Muscle of back (tissue), 11 donors: ENCODE measurements around the gene TBC1D22A. TPM values are rescaled to one million over a fixed set of nuclear protein-coding genes. Genes with fewer than 3 reads are reported as not detected.

ENCODE experiments used
- DNase-seq, 3 donors: peaks; one replicate each; pipeline versions ENCODE4 v3.0.0 to v3.0.0-alpha.2; 2013
- polyA plus RNA-seq, 10 donors: library from polyadenylated mRNA; unstranded; fragments of 120-200 nt; gene quantifications; one replicate each; pipeline ENCODE4 v1.2.1, GENCODE V29; 2013; ENCODE audit not compliant: insufficient read length in 10 of 10

Gene TBC1D22A
- polyA plus RNA-seq, 10 donors, result 10.6 to 14.9 (median 13.4) TPM

DNA sequence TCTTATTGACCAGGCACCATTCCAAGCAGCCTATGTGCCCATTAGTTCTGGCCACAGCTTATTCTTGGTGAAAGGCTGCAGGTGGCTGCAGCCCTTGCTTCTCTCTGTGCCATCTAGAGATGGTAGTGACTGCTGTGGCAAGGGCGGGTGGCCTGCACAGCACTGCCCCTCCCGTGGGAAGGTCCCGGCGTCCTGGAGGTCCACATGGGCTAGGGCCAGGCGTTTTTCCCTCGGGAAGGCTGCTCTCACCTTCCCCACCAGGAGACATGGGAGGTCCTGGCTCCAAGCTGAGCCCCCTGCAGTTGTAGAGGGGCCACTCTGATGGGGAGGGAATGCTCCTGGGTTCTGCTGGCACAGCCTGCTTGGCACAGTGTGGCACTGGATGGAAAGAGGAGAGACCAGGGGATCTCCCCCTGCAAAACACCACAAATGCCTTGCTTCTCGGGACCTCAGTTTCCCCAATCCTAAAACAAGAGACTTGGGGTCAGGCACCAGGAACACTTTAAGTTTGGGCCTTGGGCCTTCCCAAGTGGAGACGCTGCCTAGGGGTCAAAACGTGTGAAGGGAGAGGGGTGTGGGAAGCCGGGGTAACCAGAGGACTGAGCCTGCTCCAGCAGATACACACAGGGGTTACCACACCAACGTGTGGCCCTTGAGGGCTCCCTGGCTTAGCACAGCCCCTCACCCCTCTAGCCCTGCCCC is 10.0 kb upstream of the TBC1D22A start:
- no peak for DNase-seq

DNA sequence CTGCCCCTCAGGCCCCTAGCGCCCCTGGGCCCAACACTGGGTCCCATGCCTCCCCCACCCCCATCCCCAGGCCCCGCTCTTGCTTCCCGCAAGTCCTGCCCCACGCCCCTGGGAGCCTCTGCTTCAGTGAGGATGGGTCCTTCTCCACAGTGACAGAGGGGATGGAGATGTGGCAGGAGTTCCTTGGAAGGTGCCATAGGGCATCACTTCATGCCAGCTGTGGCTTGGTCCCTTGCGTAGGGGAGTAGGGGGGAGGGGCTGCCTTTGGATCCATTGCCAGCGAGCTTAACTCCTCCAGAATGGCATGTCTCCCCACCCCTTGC is 9.5 kb upstream of the TBC1D22A start:
- no peak for DNase-seq

DNA sequence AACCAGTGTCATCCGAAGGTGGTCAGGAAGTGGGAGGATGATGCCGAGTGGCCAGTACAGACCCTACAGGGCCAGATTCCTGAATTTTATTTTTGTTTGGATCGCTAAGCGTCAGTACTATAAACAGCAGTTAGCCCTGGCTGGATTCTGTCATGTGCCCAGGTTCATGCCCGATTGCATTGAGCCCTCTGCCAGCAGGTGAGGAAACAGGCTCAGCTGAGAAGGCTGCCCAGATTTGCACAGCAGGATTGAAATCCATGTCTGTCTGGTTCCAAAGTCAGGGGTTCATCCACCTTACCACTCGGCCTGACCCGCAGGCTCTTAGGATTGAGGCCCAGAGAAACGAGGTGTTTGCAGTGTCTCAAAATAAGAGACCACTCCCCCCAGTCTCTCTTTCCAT is 9.1 kb upstream of the TBC1D22A start:
- DNase-seq, result no peak

DNA sequence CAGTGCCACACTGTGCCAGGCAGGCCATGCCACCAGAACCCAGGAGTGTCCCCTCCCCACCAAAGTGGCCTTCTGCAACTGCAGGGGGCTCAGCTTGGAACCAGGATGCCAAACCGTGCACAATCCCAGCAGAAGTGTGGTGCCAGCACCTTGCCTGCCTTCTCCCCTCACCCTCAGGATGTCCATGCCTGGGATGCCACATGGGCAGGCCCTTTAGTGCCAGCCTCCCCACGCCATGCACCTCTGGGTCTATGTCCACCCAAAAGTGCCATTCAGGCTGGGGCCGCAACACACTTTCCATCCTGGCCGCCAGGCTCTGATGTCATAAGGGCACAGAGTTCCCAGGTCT is 8.7 kb upstream of the TBC1D22A start:
- DNase-seq, result no peak

DNA sequence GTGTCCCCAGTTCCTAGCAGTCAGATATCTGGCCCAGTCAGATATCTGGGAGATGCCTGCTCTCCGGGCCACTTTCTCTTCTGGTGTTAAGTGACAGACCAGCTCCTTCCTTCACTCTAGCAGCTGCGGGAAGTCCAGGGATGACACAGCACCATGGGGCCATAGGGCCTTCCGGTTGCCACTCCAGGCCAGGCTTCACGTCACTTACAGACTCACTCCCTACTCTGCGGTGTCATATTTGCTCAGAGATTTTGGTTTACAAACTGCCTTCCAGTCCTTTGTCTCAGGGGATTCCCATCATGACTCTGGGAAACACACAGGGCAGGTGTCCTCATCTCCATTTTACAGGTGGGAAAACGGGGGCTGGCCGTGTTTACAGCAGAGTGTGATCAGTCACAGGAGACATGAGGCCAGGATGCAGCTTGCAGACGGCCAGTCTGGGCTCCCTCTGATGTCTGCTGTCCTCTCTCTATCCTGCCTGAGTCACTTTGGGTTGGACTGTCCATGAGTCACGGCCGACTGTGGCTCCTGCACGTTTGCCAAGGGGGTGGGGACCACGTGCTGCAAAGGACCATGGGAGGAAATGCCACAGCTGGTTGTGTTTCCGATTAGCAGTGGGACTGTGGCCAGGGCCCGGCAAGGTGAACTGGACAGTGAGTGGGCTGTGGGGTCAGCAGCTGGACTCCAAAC is 8.2 kb upstream of the TBC1D22A start:
- DNase-seq, result peak; percentile 73 to 92 (median 79)

DNA sequence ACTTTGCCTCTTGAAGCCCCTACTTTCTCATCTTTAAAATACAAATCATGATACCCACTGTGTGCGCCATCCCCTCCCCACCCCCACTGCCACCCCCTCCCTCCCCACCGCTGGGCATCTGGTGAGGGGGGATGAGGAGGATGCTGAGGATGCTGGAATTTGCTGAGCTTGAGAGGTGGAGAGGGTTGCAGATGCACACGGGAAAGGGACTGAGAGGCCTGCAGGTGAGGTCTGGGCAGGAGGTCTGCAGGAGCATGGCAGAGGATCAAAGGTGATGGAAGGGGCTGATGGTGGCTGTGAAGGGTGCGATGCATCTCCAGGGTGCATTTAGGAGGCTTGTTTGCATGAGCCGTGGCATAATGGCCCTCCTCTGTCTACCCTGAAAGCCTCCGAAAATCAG is 7.6 kb upstream of the TBC1D22A start:
- no peak for DNase-seq

DNA sequence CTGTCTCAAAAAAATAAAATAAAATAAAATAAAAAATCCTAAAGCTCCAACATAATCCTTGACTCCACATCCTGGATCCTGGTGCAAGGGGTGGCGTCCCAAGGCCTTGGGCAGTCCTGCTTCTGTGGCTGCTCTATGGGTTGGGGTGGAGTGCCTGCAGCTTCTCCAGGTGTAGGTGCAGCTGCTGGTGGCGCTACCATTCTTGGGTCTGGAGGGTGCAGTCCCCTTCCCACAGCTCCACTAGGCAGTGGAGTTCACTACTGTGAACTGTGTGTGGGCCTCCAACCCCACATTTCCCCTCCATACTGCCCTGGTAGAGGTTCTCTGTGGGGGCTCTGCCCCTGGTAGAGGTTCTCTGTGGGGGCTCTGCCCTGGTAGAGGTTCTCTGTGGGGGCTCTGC is 6.9 kb upstream of the TBC1D22A start:
- no peak for DNase-seq

DNA sequence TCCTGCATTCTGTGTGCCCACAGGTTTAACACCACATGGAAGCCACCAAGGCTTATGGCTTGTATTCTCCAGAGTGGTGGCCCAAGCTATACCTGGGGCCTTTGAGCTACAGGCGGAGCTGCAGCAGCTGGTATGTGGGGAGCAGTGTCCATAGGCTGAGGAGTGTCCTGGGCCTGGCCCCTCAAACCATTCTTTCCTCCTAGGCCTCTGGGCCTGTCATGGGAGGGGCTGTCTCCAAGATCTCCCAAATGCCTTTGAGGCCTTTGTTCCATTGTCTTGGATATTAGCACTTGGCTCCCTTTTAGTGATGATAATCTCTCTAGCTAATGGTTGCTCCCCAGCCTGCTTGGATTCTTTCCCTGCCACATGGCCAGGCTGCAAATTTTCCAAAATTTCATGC is 6.4 kb upstream of the TBC1D22A start:
- DNase-seq, result no peak

DNA sequence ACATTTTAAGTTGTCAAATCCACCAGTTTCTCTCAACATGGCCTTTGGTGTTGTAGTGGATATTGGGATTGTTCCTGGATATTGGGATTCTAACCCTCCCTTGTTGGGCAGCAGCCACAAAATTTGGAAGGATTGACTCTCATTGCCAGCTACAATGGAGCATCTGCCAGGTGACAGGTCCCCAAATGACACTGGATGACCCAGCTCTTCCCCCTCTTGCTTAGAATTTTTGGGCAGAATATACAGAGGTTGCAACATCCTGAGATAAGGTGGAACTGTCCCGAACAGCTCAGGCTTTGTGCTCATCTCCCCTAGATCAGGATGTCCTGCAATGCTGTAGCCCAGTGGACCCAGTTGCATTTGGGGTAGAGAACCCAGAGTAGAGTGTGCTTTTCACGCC is 5.3 kb upstream of the TBC1D22A start:
- DNase-seq, result no peak

DNA sequence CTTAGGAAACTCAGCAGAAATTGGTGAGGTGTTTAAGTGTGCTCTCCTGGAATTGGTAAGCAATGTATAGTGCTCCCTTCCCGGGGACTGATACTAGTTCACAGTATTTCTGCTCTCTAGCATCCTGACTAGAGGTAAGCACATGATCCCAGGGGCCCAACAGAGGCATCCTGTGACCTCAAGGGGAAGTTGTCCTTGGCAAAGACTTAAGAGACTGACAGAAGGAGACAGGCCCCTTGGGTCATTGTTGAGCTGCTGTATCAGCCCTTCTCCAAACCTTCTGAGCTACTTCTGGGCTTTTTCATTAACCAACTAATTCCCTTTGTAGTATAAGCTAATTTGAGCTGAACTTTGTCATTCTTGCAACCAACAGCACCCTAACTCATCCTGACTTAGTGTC is 4.3 kb upstream of the TBC1D22A start:
- DNase-seq, result no peak

DNA sequence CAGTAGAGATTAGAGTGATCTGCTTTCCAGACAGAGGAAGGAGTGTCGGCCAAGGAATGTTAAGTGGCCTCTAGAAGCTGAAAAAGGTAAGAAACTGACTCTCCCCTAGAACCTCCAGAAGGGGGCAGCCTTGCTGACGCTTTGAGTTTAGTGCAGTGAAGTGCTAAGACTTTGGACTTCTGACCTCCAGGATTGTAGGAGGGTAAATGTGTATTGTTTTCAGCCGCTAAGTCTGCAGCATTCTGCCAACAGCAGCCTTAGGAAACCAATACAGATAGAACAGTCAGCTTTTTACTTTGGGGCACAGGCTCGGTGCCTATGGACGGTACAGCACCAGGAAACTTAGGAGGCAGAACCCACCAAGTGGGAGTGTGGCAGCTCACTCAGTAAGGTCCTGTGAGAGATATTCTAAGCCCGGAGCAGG is 3.6 kb upstream of the TBC1D22A start:
- DNase-seq, result peak in 1 of 3 donors; percentile 52

DNA sequence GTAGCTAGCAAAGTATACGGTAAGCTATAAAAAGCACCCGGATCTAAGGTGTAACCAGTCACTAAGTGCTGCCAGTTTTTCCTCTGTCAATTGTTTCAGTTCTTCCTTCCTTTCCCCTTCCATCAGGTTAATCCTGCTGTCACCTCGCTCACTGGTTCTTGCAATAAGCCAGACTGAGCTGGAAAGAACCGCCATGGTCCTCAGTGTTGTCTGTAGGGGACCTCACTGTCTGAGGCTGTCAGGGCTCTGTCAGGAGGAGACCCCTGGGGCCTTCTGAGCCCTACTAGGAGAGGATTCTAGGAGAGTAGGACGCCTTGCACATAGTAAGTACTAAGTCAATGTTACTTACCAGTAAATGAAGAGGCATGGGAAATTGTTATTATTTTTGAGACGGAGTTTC is 1.4 kb upstream of the TBC1D22A start:
- DNase-seq, result no peak

DNA sequence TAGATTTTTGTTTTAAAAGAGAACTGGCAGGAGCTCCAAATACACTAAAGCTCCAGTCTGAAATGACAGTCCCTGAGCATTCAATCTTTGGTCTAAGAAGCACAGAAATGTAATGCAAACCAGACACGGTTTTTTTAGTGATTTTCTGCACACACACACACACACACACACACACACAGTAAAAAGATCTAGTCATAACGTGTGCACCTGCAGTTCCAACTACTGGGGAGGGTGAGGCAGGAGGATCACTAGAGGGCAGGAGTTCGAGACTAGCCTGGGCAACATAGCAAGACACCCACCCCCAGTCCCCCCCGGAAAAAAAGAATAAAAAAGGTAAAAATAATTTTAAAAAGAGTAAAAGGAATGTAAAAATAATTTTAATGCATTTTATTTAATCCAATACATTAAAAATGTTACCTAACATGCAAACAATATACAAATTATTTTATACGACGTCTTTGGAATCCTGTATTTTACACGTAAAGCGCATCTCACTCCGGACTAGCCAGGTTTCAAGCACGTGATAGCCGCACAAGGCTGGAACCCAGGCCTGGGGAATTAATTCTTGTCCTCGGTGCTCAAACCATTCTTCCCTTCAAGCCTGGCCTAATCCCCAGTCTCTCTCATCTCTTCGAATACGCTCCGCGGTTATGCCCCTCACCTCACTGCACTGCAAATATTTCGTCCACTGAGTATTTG is 762 bp upstream of the TBC1D22A start:
- DNase-seq, result no peak

DNA sequence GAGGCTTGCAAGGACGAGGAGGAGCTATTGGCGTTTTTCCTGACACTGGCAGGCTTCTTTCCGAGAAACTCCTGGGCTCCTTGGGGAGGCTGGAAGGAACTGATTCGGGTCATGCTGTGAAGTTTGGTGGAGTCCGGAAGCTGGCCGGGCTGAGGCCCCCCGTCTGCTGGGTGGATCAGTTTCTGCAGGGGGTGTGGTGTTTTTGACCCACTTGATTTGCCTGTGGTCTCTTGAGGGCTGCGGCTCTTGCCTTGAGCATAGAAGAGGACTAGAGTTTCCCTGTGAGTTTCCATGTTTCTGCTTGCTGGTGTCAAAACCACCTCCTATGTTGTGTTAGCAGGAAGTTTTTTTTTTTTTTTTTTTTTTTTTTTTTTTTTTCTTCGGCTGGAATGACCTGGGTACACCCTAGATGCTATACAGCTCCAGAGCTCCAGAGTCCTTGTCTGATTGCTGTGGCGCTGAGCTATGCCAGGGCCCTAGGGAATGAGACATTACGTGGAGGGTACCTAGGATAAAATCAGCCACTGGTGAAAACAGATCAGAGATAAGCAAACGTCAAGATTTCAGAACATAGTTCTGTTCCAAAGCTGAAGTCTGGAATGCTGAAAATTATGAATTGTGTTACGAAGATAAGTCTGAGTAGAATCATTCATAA is 728 bp downstream of the TBC1D22A start:
- DNase-seq, result peak in 1 of 3 donors; percentile 73

DNA sequence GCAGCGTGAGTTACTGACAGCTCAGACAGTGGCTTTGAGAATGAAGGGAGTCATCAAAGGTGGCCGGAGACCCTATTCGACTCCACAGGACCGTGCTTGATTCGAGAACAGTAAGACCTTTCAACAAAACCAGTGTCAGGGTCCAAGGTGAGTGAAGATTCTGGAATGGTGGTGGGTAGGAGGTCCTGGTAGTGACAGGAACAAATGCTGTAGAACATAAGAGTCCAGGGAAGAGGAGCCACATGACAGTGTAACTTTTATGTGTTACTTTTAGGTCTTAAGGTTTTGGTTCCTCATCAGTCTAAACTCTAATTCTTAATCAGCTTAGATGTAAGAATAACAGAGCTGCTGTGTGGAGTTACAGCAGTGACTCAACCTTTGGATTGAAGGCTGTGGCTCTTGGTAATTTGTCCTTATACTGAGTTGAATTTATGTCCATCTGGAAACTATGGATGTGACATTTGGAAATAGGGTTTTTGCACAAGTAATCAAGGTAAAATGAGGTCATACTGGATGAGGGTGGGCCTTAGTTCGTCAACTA is 1.8 kb downstream of the TBC1D22A start:
- DNase-seq, result no peak

DNA sequence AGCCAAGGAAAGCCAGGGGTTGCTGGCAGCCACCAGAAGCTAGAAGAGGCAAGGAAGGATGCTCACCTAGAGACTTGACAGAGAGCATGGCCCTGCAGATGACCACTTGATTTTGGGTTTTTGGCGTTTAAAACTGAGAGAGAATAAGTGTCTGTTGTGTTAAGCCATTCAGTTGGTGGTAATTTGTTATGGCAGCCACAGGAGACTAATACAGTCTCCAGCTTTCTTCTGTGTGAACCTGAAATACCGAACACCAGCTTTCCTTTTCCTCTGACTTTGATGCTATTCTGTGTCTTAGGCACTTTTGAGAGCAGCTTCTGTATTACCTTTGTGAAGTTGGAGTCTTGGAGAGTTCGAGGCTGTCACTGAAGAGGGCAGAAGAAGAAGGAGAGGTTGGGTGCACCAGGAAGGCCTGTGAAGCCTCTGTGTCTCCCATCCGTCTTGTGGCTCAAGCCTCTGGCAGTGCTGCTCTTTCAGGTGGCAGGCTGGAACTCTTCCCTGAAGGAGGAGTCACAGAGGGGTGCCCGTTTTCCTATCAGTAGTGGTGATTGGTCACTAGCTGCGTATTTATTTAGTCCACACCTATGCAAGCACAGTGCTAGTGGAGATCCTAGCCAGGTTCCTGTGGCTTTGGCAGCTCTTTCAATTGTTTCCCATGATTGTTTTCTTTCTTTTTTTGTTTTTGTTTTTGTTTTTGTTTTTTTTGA is 2.5 kb downstream of the TBC1D22A start:
- no peak for DNase-seq

DNA sequence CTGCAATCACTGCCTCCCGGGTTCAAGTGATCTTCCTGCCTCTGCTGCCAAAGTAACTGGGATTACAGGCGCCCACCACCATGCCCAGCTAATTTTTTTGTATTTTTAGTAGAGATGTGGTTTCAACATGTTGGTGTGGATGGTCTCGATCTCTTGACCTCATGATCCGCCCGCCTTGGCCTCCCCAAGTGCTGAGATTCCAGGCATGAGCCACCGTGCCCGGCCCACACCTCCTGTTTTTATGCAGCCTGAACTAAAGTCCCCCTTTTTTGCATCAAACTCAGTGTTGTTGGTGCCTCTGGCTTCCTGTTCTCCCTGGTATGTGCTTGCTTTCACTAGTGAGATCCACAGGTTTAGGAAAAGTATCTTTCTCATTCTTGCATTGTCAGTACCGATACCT is 4.2 kb downstream of the TBC1D22A start:
- DNase-seq, result no peak

DNA sequence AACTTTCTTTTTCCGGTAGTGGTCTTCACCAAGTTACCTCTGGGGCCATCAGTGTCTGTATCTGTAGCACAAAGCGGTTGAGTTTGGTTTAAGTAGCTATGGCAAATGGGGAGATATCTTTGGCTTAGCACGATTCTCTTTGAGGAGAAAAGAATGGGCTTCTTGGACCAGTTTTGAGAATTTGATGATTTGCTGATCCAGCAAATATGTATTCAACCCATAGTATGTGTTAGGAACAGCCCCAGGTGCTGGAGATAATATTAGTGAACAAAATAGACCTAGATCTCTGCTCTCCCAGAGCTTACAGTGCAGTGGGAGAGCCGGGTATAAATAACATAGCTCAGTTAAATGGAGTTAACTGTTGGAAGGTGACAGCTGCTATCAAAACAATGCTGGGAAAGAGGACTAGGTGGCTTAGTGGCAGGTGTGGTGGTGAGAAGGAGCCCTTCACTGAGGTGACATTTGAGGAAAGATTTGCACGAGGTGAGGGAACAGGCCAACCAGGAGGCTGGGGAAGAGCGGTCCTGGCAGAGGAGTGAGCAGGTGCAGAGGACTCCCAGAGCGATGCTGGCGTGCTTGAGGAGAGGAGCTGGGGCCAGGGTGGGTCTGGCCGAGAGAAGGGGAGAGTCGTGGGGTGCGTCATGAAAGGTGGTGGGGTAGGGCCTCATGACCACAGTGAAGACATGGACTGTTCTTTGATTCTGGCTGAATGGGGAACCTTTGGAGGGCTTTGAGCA is 5.0 kb downstream of the TBC1D22A start:
- DNase-seq, result no peak

DNA sequence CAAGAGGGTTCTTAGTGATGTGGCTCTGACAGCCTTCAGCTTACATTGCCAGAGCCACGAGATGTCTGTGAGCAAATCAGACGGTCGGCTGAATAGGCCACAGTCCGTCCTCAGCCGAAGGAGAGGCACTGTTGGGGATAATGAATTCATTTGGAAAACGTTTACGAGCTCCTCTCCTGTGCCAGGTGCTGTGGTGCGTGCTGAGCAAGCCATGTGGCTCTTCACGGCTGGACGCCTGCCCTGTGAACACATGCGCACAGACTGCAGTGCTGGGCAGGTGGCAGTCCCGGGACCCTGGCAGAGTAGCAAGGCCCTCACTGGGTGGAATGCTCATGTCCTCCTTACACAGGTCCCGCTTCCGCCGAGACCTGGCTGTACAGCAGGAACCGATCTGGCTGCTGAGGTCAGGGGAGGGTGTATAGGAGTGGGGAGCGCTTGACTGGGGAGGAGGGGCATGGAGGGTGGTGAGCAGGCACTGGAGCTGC is 6.8 kb downstream of the TBC1D22A start:
- DNase-seq, result peak in 1 of 3 donors; percentile 53

DNA sequence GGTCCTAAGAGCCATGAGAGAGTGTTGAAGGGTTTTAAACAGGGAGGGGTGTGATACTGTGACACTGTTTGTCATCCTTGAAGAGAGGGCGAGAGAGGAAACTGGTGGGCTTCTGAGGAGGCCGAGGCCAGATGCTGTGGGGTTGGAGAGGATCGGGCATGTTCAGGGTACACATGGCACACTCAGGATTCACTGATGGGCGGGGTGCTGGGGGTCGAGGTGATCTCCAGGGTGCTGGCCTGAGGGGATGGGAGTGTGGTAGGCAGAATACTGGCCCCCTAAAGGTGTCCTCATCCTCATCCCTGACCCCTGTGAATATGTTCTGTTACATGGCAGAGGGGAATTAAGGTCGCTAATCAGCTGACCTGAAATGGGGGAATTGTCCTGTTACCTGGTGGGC is 7.3 kb downstream of the TBC1D22A start:
- no peak for DNase-seq

DNA sequence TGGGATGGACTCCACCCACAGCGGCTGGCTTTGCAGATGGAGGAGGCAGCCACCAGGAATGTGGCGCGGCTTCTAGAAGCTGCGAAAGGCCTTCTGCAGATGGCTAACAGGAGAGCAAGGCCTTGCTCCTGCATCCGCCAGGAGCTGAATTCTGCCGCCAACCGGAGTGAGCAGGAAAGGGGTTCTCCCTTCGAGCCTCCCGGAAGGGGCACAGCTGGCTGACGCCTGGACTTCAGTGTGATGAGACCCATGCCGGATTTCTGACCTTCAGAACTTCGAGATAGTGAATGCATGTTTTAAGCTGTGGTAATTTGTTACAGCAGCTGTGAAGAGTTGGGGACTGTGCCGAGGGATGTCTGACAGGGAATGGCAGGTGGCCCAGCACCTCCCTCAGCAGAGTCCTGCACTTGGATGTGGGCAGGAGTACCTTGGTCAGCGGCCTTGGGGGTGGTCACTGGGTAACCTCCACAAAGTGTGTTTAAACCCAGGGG is 7.7 kb downstream of the TBC1D22A start:
- peak in 1 of 3 donors; percentile 50 for DNase-seq
